GM12865 (cell line): Measurements from ENCODE around the gene ARRDC1.
"Not testable (repeated sequence)": the region's sequence is repeated elsewhere in the genome, so short reads cannot be mapped to it uniquely, and the experiment has no call there.

Experiments
- DNase-seq: peaks from one replicate; pipeline ENCODE4 v3.0.0; 2010; ENCODE audit warnings: low read depth
- H3K4me3 ChIP-seq: 2 replicates; pipeline ENCODE4 v1.5.1; 2011; ENCODE audit warnings: mild to moderate bottlenecking, low read depth, low read length, control low read depth
- CTCF ChIP-seq: IDR thresholded peaks from 2 replicates; pipeline ENCODE4 v1.5.1; 2011; ENCODE audit warnings: low read length, control low read depth, low read depth, inconsistent platforms; ENCODE audit not compliant: insufficient read depth; ENCODE audit errors: missing control alignments

Gene ARRDC1

GRCh38 chr9:137592767-137593166, 12.7 kb upstream of the ARRDC1 start:
- no peak for DNase-seq
- no peak overlapping the region for H3K4me3 ChIP-seq
- TF ChIP-seq CTCF = no peak

- no peak for DNase-seq
- no peak overlapping the region for H3K4me3 ChIP-seq
- no peak for TF ChIP-seq CTCF
These were observed 12.3 kb upstream of the ARRDC1 start for GRCh38 chr9:137593176-137593575.

- DNase-seq, H3K4me3 ChIP-seq: not testable (repeated sequence)
These were observed 8.9 kb upstream of the ARRDC1 start for GRCh38 chr9:137596577-137596976.

- H3K4me3 ChIP-seq = no peak overlapping the region
- no peak for TF ChIP-seq CTCF
- no peak for DNase-seq
These were observed 6.5 kb upstream of the ARRDC1 start for GRCh38 chr9:137598943-137599342.

- no peak for DNase-seq
- no peak overlapping the region for H3K4me3 ChIP-seq
- no peak for TF ChIP-seq CTCF
These were observed 2.8 kb upstream of the ARRDC1 start for GRCh38 chr9:137602661-137603060.

GRCh38 chr9:137603879-137604278, 1.6 kb upstream of the ARRDC1 start:
- no peak for TF ChIP-seq CTCF
- DNase-seq = no peak
- no peak overlapping the region for H3K4me3 ChIP-seq

- TF ChIP-seq CTCF = no peak
- H3K4me3 ChIP-seq = peak overlapping the region; percentile 51
- no peak for DNase-seq
These were observed 970 bp upstream of the ARRDC1 start for GRCh38 chr9:137604345-137605086.
